Measurements from ENCODE around the gene PRR30. TPM values are rescaled to one million over a fixed set of nuclear protein-coding genes. Genes with fewer than 3 reads are reported as not detected.

The PRR30 gene
- total RNA-seq, 1 experiment from 2014 or later: not detected

DNA sequence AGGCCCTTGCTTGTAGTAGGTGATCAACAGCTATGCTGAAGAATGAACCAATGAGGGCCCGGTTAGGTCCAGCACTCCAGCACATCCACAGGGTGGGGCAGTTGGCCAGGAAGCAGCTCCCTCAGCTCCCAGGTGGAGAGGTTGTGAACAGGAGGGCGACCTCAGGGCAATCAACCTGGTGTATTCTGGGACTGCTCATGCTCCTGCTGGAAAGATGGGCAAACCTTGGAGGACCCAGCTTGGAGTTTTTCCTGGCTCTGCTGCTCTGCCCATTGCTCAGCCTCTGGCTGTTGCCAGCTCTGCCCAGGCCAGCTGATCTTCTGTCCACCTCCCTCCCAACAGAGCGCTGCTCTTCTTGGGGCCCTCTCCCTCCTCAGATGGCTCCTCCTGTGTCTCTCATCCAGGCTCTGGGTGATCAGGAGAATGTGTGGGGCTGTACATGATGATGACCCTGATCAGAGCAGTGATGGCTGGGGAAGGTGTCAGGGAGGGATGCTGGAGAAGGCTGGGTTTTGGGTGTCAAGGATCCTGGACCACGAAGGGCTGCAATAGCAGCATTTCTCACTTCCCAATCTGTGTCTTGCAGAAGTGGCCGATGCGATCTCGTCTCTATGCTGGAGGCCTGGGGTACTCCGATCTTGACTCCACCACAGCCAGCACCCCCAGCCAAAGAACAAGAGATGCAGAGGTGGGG is 13.0 kb upstream of the PRR30 start:
- no TSS peak for BruUV-seq (replicated peaks)
- no peaks in the 10 kb centered on the region for H3K27me3 ChIP-seq (replicated peaks; ENCODE audit: control insufficient read depth, insufficient read depth, low read length)
- no peak overlapping the region for H3K4me3 ChIP-seq (ENCODE audit: low read depth, low read length)
- H3K27ac Mint-ChIP-seq (ENCODE audit: unreplicated experiment): no peak overlapping the region
- peak; percentile 67 to 75 for DNase-seq
- TF ChIP-seq, protein P1, sequence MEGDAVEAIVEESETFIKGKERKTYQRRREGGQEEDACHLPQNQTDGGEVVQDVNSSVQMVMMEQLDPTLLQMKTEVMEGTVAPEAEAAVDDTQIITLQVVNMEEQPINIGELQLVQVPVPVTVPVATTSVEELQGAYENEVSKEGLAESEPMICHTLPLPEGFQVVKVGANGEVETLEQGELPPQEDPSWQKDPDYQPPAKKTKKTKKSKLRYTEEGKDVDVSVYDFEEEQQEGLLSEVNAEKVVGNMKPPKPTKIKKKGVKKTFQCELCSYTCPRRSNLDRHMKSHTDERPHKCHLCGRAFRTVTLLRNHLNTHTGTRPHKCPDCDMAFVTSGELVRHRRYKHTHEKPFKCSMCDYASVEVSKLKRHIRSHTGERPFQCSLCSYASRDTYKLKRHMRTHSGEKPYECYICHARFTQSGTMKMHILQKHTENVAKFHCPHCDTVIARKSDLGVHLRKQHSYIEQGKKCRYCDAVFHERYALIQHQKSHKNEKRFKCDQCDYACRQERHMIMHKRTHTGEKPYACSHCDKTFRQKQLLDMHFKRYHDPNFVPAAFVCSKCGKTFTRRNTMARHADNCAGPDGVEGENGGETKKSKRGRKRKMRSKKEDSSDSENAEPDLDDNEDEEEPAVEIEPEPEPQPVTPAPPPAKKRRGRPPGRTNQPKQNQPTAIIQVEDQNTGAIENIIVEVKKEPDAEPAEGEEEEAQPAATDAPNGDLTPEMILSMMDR (IDR thresholded peaks at IDR 0.05; ENCODE audit: insufficient read depth in 1 of 2, low read depth in 1 of 2, low read length in 1 of 2, severe bottlenecking in 1 of 2, unreplicated experiment in 1 of 2): peak; percentile 13 to 49
- no peaks in the 10 kb centered on the region for H3K9me3 ChIP-seq
- no peak overlapping the region for H3K4me3 Mint-ChIP-seq (ENCODE audit: unreplicated experiment)
- no peaks in the 10 kb centered on the region for H3K9me3 Mint-ChIP-seq (ENCODE audit: unreplicated experiment)
- no peaks in the 10 kb centered on the region for H3K36me3 ChIP-seq (ENCODE audit: control insufficient read depth, insufficient read depth, low read length)
- 0 out of 2 replicates have a peak, but pooled peaks cover 4% of the 10 kb centered on the region for H3K4me1 ChIP-seq
- no peaks in the 10 kb centered on the region for H3K36me3 Mint-ChIP-seq (ENCODE audit: insufficient read depth, unreplicated experiment)
- no peaks in the 10 kb centered on the region for H3K4me1 Mint-ChIP-seq (ENCODE audit: low read depth, unreplicated experiment)
- no peaks in the 10 kb centered on the region for H3K27me3 Mint-ChIP-seq (ENCODE audit: insufficient read depth, unreplicated experiment)
- POLR2A ChIA-PET: interaction anchor here (0.9 to 1.1 kb wide), 2 partner anchors 39 to 311 kb away, joined by 3 read pairs; no protein-coding TSS in a partner anchor
- CTCF ChIA-PET: interaction anchor here (0.7 to 6.6 kb wide), 8 partner anchors 18 to 151 kb away, joined by 3 to 67 read pairs (median 3); partner anchors contain the start of gene PREB
- intact Hi-C loops (cut with micrococcal nuclease; ENCODE audit: unreplicated experiment): loop anchor here (1.0 kb wide), 1 partner anchor 39 kb away; no protein-coding TSS in a partner anchor

DNA sequence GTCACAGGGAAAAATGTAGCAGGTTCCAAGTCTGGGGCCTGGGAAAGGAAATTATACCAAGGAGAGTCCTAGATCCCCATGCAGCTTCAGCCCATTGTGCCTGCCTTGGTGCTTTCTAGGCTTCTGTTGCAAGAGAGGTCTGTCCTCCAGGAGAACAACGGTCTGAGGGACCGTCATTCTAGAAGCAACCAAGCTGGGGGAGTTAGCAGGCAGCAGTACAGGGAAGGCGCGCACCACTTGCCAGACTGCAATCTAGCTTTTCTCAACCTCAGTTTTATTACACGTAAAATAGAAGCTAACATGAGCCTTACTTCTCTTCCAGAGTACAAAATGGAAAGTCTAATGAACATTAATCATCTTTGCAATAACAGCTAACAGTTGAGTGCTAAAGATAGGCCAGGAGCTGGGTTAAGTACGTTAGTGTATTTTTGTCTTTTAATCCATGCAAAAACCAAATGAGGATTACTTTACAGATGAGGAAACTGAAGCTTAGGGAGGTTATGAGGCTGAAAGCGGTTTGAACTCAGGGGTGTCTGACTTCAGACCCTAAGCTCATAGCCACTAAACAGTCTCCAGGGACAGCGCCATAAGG is 11.5 kb upstream of the PRR30 start:
- Mint-ChIP-seq H3K36me3 (ENCODE audit: insufficient read depth, unreplicated experiment) (no peaks in the 10 kb centered on the region), H3K27me3 (ENCODE audit: insufficient read depth, unreplicated experiment) (no peaks in the 10 kb centered on the region), H3K4me1 (ENCODE audit: low read depth, unreplicated experiment) (no peaks in the 10 kb centered on the region), H3K27ac (ENCODE audit: unreplicated experiment) (no peak overlapping the region), H3K9me3 (ENCODE audit: unreplicated experiment) (no peaks in the 10 kb centered on the region), H3K4me3 (ENCODE audit: unreplicated experiment) (no peak overlapping the region)
- H3K27me3 ChIP-seq (replicated peaks; ENCODE audit: control insufficient read depth, insufficient read depth, low read length): no peaks in the 10 kb centered on the region
- H3K9me3 ChIP-seq: no peaks in the 10 kb centered on the region
- ChIA-PET CTCF (interaction anchor here (1.6 to 6.6 kb wide), 3 partner anchors 17 to 152 kb away, joined by 4 to 67 read pairs (median 7); partner anchors contain the start of gene PREB), POLR2A (interaction anchor here (0.5 kb wide), 1 partner anchor 134 kb away, joined by 4 read pairs; no protein-coding TSS in a partner anchor)
- BruUV-seq (replicated peaks): no TSS peak
- no peak for DNase-seq
- H3K4me3 ChIP-seq (ENCODE audit: low read depth, low read length): no peak overlapping the region
- intact Hi-C loops (cut with micrococcal nuclease; ENCODE audit: unreplicated experiment): no loop called here
- 0 out of 2 replicates have a peak, but pooled peaks cover 4% of the 10 kb centered on the region for H3K4me1 ChIP-seq
- TF ChIP-seq, protein P1 (IDR thresholded peaks at IDR 0.05; ENCODE audit: insufficient read depth in 1 of 2, low read depth in 1 of 2, low read length in 1 of 2, severe bottlenecking in 1 of 2, unreplicated experiment in 1 of 2): no peak
- no peaks in the 10 kb centered on the region for H3K36me3 ChIP-seq (ENCODE audit: control insufficient read depth, insufficient read depth, low read length)

DNA sequence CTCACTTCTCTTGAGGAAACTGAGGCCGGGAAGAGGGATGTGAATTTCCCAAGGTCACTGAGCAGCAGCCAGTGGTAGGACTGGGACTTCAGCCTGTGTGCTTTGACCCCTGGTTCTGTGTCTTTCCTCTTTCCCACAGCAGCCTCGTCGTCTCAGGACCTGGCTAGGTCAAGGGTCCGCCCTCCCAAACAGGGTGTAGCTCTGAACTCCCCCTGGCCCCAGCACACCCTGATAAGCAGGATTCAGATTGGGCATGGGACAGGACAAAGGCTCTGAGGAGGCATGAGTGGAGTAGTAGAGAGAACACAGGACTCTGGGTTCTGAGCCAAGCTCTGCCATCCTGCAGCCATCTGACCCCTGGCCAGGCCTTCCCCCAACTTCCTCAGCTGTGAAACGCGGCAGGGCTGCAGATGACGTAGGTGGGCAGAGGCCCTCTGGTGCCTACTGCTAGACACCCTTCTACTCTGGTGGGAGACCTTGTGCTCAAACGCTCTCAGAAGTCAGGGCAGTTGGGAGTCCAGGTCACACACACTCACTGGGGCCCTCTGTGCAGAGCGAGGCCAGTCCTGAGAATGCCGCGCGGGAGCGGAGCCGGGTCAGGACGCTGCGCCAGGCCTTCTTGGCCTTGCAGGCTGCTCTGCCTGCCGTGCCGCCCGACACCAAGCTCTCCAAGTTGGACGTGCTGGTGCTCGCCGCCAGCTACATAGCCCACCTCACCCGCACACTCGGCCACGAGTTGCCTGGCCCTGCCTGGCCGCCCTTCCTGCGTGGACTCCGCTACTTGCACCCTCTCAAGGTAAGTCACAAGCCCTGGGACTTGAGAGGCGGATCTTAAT is 10.6 kb upstream of the PRR30 start:
- no peaks in the 10 kb centered on the region for H3K9me3 ChIP-seq
- BruUV-seq (replicated peaks): no TSS peak
- intact Hi-C loops (cut with micrococcal nuclease; ENCODE audit: unreplicated experiment): no loop called here
- H3K4me1 ChIP-seq: 0 out of 2 replicates have a peak, but pooled peaks cover 4% of the 10 kb centered on the region
- no peaks in the 10 kb centered on the region for H3K36me3 Mint-ChIP-seq (ENCODE audit: insufficient read depth, unreplicated experiment)
- H3K27ac Mint-ChIP-seq (ENCODE audit: unreplicated experiment): no peak overlapping the region
- H3K4me3 ChIP-seq (ENCODE audit: low read depth, low read length): no peak overlapping the region
- no peaks in the 10 kb centered on the region for H3K36me3 ChIP-seq (ENCODE audit: control insufficient read depth, insufficient read depth, low read length)
- no peaks in the 10 kb centered on the region for H3K9me3 Mint-ChIP-seq (ENCODE audit: unreplicated experiment)
- no peaks in the 10 kb centered on the region for H3K27me3 Mint-ChIP-seq (ENCODE audit: insufficient read depth, unreplicated experiment)
- no peaks in the 10 kb centered on the region for H3K27me3 ChIP-seq (replicated peaks; ENCODE audit: control insufficient read depth, insufficient read depth, low read length)
- ChIA-PET POLR2A (interaction anchor here (0.6 kb wide), 1 partner anchor 10 kb away, joined by 3 read pairs; no protein-coding TSS in a partner anchor), CTCF (interaction anchor here (6.6 kb wide), 1 partner anchor 42 kb away, joined by 67 read pairs; no protein-coding TSS in a partner anchor)
- DNase-seq: no peak
- H3K4me1 Mint-ChIP-seq (ENCODE audit: low read depth, unreplicated experiment): no peaks in the 10 kb centered on the region
- TF ChIP-seq, protein P1 (IDR thresholded peaks at IDR 0.05; ENCODE audit: insufficient read depth in 1 of 2, low read depth in 1 of 2, low read length in 1 of 2, severe bottlenecking in 1 of 2, unreplicated experiment in 1 of 2): no peak
- H3K4me3 Mint-ChIP-seq (ENCODE audit: unreplicated experiment): no peak overlapping the region
